ENCODE results near the gene CHD8. TPM values are rescaled to one million over a fixed set of nuclear protein-coding genes. Genes with fewer than 3 reads are reported as not detected.

Gene CHD8
- total RNA-seq, 2 donors from 2014 or later = 50.5 to 77.2 TPM

- peaks cover 82% of the 10 kb centered on the region for H3K36me3 ChIP-seq
- no peak for ATAC-seq (ENCODE audit: insufficient number of reproducible peaks, low FRiP score, low read depth)
- no peak overlapping the region for H3K27ac ChIP-seq
- no peaks in the 10 kb centered on the region for H3K4me1 ChIP-seq (ENCODE audit: control insufficient read depth in 1 of 2, low read depth in 2 of 2)
- H3K4me3 ChIP-seq = no peak overlapping the region
- no peaks in the 10 kb centered on the region for H3K27me3 ChIP-seq (replicated peaks; ENCODE audit: insufficient read depth)
- TF ChIP-seq CTCF (IDR thresholded peaks at IDR 0.05) = no peak
- DNase-seq (ENCODE audit: low spot score) = no peak
- H3K9me3 ChIP-seq = no peaks in the 10 kb centered on the region
Observed at GRCh38 chr14:21399311-21399870, 56.5 kb downstream of the CHD8 start.

GRCh38 chr14:21398901-21399300, 57.0 kb downstream of the CHD8 start:
- ATAC-seq (ENCODE audit: insufficient number of reproducible peaks, low FRiP score, low read depth) (no peak), DNase-seq (ENCODE audit: low spot score) (no peak)
- H3K4me1 ChIP-seq (ENCODE audit: control insufficient read depth in 1 of 2, low read depth in 2 of 2) = no peaks in the 10 kb centered on the region
- no peak for TF ChIP-seq CTCF (IDR thresholded peaks at IDR 0.05)
- H3K27me3 ChIP-seq (replicated peaks; ENCODE audit: insufficient read depth) = no peaks in the 10 kb centered on the region
- H3K27ac ChIP-seq = no peak overlapping the region
- H3K4me3 ChIP-seq = no peak overlapping the region
- no peaks in the 10 kb centered on the region for H3K9me3 ChIP-seq
- H3K36me3 ChIP-seq = peaks cover 84% of the 10 kb centered on the region

GRCh38 chr14:21395450-21395849, 60.5 kb downstream of the CHD8 start:
- TF ChIP-seq CTCF (IDR thresholded peaks at IDR 0.05) = no peak
- no peak overlapping the region for H3K27ac ChIP-seq
- ATAC-seq (ENCODE audit: insufficient number of reproducible peaks, low FRiP score, low read depth) = no peak
- no peak for DNase-seq (ENCODE audit: low spot score)
- no peaks in the 10 kb centered on the region for H3K4me1 ChIP-seq (ENCODE audit: control insufficient read depth in 1 of 2, low read depth in 2 of 2)
- no peaks in the 10 kb centered on the region for H3K27me3 ChIP-seq (replicated peaks; ENCODE audit: insufficient read depth)
- peaks cover 84% of the 10 kb centered on the region for H3K36me3 ChIP-seq
- no peak overlapping the region for H3K4me3 ChIP-seq
- no peaks in the 10 kb centered on the region for H3K9me3 ChIP-seq

GRCh38 chr14:21385188-21385904, 70.6 kb downstream of the CHD8 start:
- Histone ChIP-seq H3K4me3 (peak overlapping the region; percentile 75), H3K36me3 (peaks cover 22% of the 10 kb centered on the region), H3K27me3 (replicated peaks; ENCODE audit: insufficient read depth) (no peaks in the 10 kb centered on the region), H3K27ac (peak overlapping the region; percentile 94 to 95), H3K9me3 (no peaks in the 10 kb centered on the region), H3K4me1 (ENCODE audit: control insufficient read depth in 1 of 2, low read depth in 2 of 2) (peaks cover 17 to 21% of the 10 kb centered on the region in 2 donors)
- DNase-seq (ENCODE audit: low spot score) (no peak), ATAC-seq (ENCODE audit: insufficient number of reproducible peaks, low FRiP score, low read depth) (no peak)
- TF ChIP-seq CTCF (IDR thresholded peaks at IDR 0.05) = no peak

- Histone ChIP-seq H3K27me3 (replicated peaks; ENCODE audit: insufficient read depth) (no peaks in the 10 kb centered on the region), H3K4me3 (peak overlapping the region; percentile 75), H3K27ac (peak overlapping the region; percentile 94 to 95), H3K9me3 (no peaks in the 10 kb centered on the region), H3K4me1 (ENCODE audit: control insufficient read depth in 1 of 2, low read depth in 2 of 2) (peaks cover 21% of the 10 kb centered on the region in 2 donors), H3K36me3 (peaks cover 13% of the 10 kb centered on the region)
- DNase-seq (ENCODE audit: low spot score) (no peak), ATAC-seq (ENCODE audit: insufficient number of reproducible peaks, low FRiP score, low read depth) (peak; percentile 29)
- TF ChIP-seq CTCF (IDR thresholded peaks at IDR 0.05) = no peak
Observed at GRCh38 chr14:21384494-21384851, 71.5 kb downstream of the CHD8 start.

Data from thoracic aorta (tissue), 2 donors.